C4-2B (cell line): Measurements from ENCODE around the gene CCKAR.

Experiments used
- H3K27ac ChIP-seq: fragments of 450-650 bp; 2 replicates; pipeline ENCODE4 v1.5.1; 2017
- CTCF ChIP-seq: fragments of 450-650 bp; conservative IDR thresholded peaks from 2 replicates; pipeline ENCODE4 v1.5.1; 2017; ENCODE audit warnings: mild to moderate bottlenecking
- ZFX ChIP-seq: fragments of 450-650 bp; IDR thresholded peaks from 2 replicates; pipeline ENCODE4 v1.6.1; 2017

The CCKAR gene

GRCh38 chr4:26447378-26447777 lies 42.9 kb downstream of the CCKAR start:
- H3K27ac ChIP-seq = no peak overlapping the region
- TF ChIP-seq CTCF = no peak
- no peak for TF ChIP-seq ZFX

- TF ChIP-seq CTCF (no peak), ZFX (no peak)
- H3K27ac ChIP-seq = no peak overlapping the region
Observed at GRCh38 chr4:26441771-26442170, 48.5 kb downstream of the CCKAR start.

- no peak overlapping the region for H3K27ac ChIP-seq
Observed at GRCh38 chr4:26441102-26441501, 49.2 kb downstream of the CCKAR start.

GRCh38 chr4:26434030-26434639 lies 56.1 kb downstream of the CCKAR start:
- no peak overlapping the region for H3K27ac ChIP-seq
- no peak for TF ChIP-seq CTCF

More at GRCh38 chr4:26441102-26441501, 49.2 kb downstream of the CCKAR start:
- TF ChIP-seq CTCF (no peak), ZFX (no peak)

GRCh38 chr4:26433556-26433955 lies 56.7 kb downstream of the CCKAR start:
- TF ChIP-seq ZFX (no peak), CTCF (no peak)

GRCh38 chr4:26432419-26432818 lies 57.9 kb downstream of the CCKAR start:
- TF ChIP-seq CTCF (no peak), ZFX (no peak)
- no peak overlapping the region for H3K27ac ChIP-seq

More at GRCh38 chr4:26433556-26433955, 56.7 kb downstream of the CCKAR start:
- no peak overlapping the region for H3K27ac ChIP-seq

- no peak for TF ChIP-seq CTCF
- no peak for TF ChIP-seq ZFX
- H3K27ac ChIP-seq = no peak overlapping the region
Observed at GRCh38 chr4:26431461-26432180, 58.7 kb downstream of the CCKAR start.
